CD4-positive, alpha-beta memory T cell (primary cell): ENCODE measurements around the gene RPUSD3. TPM values are rescaled to one million over a fixed set of nuclear protein-coding genes. Genes with fewer than 3 reads are reported as not detected.
A peak's percentile ranks its signal among the peaks of the same experiment; 100 is the strongest.
"Not testable (repeated sequence)": the region's sequence is repeated elsewhere in the genome, so short reads cannot be mapped to it uniquely, and the experiment has no call there.

Source experiments
- CTCF ChIA-PET: fragments of 350-600 bp; sonication (Branson Sonifier 250); formaldehyde crosslinking; loops from one replicate; lab custom pipeline; 2021; ENCODE audit warnings: inconsistent platforms; ENCODE audit not compliant: partially characterized antibody; lab: Charles Lee
- POLR2A ChIA-PET: fragments of 350-600 bp; sonication (Branson Sonifier 250); formaldehyde crosslinking; loops from one replicate; lab custom pipeline; 2021; ENCODE audit not compliant: partially characterized antibody; lab: Charles Lee
- DNase-seq, 5 donors: peaks; one replicate each; pipeline versions ENCODE4 v3.0.0 to v3.0.0-alpha.2; 2020 to 2022; ENCODE audit warnings: mixed read lengths in 1 of 5
- H3K27ac ChIP-seq: one replicate; pipeline ENCODE4 v1.7.0; 2013; ENCODE audit warnings: low read depth, low read length
- H3K27me3 ChIP-seq: 2 replicates; pipeline ENCODE4 v1.7.0; 2013; ENCODE audit warnings: mild to moderate bottlenecking, low read length, moderate library complexity; ENCODE audit not compliant: insufficient read depth
- H3K36me3 ChIP-seq: 2 replicates; pipeline ENCODE4 v1.7.0; 2013; ENCODE audit warnings: mild to moderate bottlenecking, low read length, moderate library complexity; ENCODE audit not compliant: insufficient read depth
- H3K4me1 ChIP-seq: 2 replicates; pipeline ENCODE4 v1.7.0; 2013; ENCODE audit warnings: mild to moderate bottlenecking, low read length, moderate library complexity; ENCODE audit not compliant: insufficient read depth
- H3K4me3 ChIP-seq, 2 donors: one replicate each; pipeline ENCODE4 v1.7.0; 2013; ENCODE audit warnings: low read length in 2 of 2, mild to moderate bottlenecking in 1 of 2
- H3K9me3 ChIP-seq, 2 donors: one replicate each; pipeline ENCODE4 v1.7.0; 2013; ENCODE audit warnings: low read length in 2 of 2, control low read depth in 1 of 2; ENCODE audit not compliant: control insufficient read depth in 1 of 2
- H3K27ac Mint-ChIP-seq, 7 donors: one replicate each; pipeline ENCODE4 v1.8.0; 2020 to 2021; ENCODE audit warnings: mixed read lengths in 7 of 7, mild to moderate bottlenecking in 6 of 7, inconsistent platforms in 3 of 7, moderate library complexity in 3 of 7
- H3K27me3 Mint-ChIP-seq, 2 donors: one replicate each; pipeline ENCODE4 v1.8.0; 2020 to 2021; ENCODE audit warnings: mixed read lengths in 2 of 2
- H3K36me3 Mint-ChIP-seq, 2 donors: one replicate each; pipeline ENCODE4 v1.8.0; 2020 to 2021; ENCODE audit warnings: mixed read lengths in 2 of 2, inconsistent platforms in 1 of 2, mild to moderate bottlenecking in 1 of 2
- H3K4me1 Mint-ChIP-seq, 4 donors: one replicate each; pipeline ENCODE4 v1.8.0; 2020 to 2021; ENCODE audit warnings: mixed read lengths in 4 of 4, mild to moderate bottlenecking in 1 of 4
- H3K4me3 Mint-ChIP-seq, 8 donors: one replicate each; pipeline ENCODE4 v1.8.0; 2020 to 2021; ENCODE audit warnings: mixed read lengths in 8 of 8, mild to moderate bottlenecking in 7 of 8, moderate library complexity in 6 of 8, inconsistent platforms in 3 of 8
- H3K9me3 Mint-ChIP-seq, 8 donors: one replicate each; pipeline ENCODE4 v1.8.0; 2020 to 2021; ENCODE audit warnings: mixed read lengths in 8 of 8, mild to moderate bottlenecking in 5 of 8, inconsistent platforms in 3 of 8, moderate library complexity in 1 of 8
- intact Hi-C: fragments of 100-400 bp; cut with micrococcal nuclease; formaldehyde crosslinking; loops from one replicate; pipeline ENCODE4 v1.15.1; 2023
- polyA plus RNA-seq, 2 donors: library from polyadenylated mRNA; unstranded; fragments of 300-500 nt; fragmentation: Illumina TruSeq; gene quantifications; one replicate each; pipeline ENCODE4 v1.2.3, GENCODE V29; 2021
- total RNA-seq, 2 experiments: library from RNA; stranded (reverse); gene quantifications; one replicate each; pipeline ENCODE4 v1.2.3, GENCODE V29; 2021

RPUSD3 gene
- total and polyA plus RNA-seq, 4 experiments from 2014 or later = 55.2 to 68.4 (median 65.4) TPM

GRCh38 chr3:9878700-9879099 is 34.9 kb upstream of the RPUSD3 start:
- POLR2A ChIA-PET = no interaction called here

DNA sequence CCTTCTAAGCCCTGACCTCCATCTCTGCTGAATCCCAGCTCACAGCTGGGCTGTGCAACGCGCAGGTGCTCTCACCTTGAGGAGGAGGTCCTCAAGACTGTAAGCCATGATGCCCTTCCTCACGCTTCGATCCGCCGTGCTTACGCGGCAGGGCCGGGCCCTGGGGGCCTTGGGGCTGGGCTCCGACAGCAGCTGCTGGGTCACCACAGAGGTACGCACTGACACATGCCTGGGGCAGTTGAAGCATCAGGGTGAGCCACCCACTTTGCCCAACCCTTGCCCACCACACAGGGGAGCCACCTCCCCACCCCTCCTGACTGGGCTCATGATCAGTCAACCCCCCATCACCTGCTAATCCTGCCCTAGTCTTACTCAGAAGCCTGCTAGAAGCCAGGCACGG is 33.2 kb upstream of the RPUSD3 start:
- ChIA-PET POLR2A (no interaction called here), CTCF (no interaction called here)

More at GRCh38 chr3:9878700-9879099, 34.9 kb upstream of the RPUSD3 start:
- Mint-ChIP-seq H3K36me3 (no peaks in the 10 kb centered on the region), H3K4me1 (peaks cover 0 to 2% (median 0%) of the 10 kb centered on the region in 4 donors), H3K27ac (peak overlapping the region in 1 of 7 donors; percentile 42), H3K27me3 (no peaks in the 10 kb centered on the region), H3K9me3 (no peaks in the 10 kb centered on the region), H3K4me3 (no peak overlapping the region)
- Histone ChIP-seq H3K36me3 (no peaks in the 10 kb centered on the region), H3K4me3 (no peak overlapping the region), H3K27ac (no peak overlapping the region), H3K4me1 (no peaks in the 10 kb centered on the region), H3K27me3 (no peaks in the 10 kb centered on the region), H3K9me3 (no peaks in the 10 kb centered on the region)
- no peak for DNase-seq
- CTCF ChIA-PET = no interaction called here
- intact Hi-C loops = no loop called here

GRCh38 chr3:9876255-9876654 is 32.4 kb upstream of the RPUSD3 start:
- H3K36me3 Mint-ChIP-seq, H3K9me3 Mint-ChIP-seq, H3K9me3 ChIP-seq, POLR2A ChIA-PET, H3K4me3 Mint-ChIP-seq, H3K27me3 Mint-ChIP-seq, H3K4me1 ChIP-seq, H3K27ac ChIP-seq, H3K4me3 ChIP-seq, H3K36me3 ChIP-seq, H3K4me1 Mint-ChIP-seq, H3K27ac Mint-ChIP-seq, intact Hi-C loops, DNase-seq, CTCF ChIA-PET, H3K27me3 ChIP-seq: not testable (repeated sequence)

More for the DNA sequence above, 33.2 kb upstream of the RPUSD3 start:
- Mint-ChIP-seq H3K9me3 (no peaks in the 10 kb centered on the region), H3K27me3 (no peaks in the 10 kb centered on the region), H3K4me3 (no peak overlapping the region), H3K36me3 (no peaks in the 10 kb centered on the region), H3K4me1 (peaks cover 0 to 2% (median 0%) of the 10 kb centered on the region in 4 donors), H3K27ac (no peak overlapping the region)
- Histone ChIP-seq H3K27ac (no peak overlapping the region), H3K4me3 (no peak overlapping the region), H3K36me3 (no peaks in the 10 kb centered on the region), H3K9me3 (no peaks in the 10 kb centered on the region), H3K4me1 (no peaks in the 10 kb centered on the region), H3K27me3 (no peaks in the 10 kb centered on the region)
- DNase-seq = no peak
- intact Hi-C loops = no loop called here

DNA sequence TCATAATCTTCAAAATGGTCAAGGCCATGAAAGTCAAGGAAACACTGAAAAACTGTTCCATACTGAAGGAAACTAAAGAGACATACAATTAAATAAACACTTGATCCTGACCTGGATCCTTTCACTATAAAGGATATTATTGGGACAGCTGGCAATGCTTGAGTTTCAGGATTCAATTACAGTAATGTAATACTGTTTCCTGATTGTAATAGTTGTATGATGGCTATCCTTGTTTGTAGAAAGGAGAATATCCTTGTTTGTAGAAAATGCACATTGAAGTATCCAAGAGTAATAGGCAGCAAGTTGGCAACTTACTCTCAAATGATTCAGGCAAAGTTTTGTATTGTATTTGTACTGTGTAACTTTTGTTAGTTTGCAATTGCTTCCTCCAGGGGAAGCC is 31.6 kb upstream of the RPUSD3 start:
- H3K36me3 Mint-ChIP-seq = no peaks in the 10 kb centered on the region
- POLR2A ChIA-PET = no interaction called here

GRCh38 chr3:9872067-9872466 is 28.3 kb upstream of the RPUSD3 start:
- POLR2A ChIA-PET, H3K4me3 Mint-ChIP-seq, H3K27ac ChIP-seq, H3K27ac Mint-ChIP-seq, H3K4me3 ChIP-seq, H3K9me3 ChIP-seq, H3K27me3 Mint-ChIP-seq, H3K36me3 Mint-ChIP-seq, H3K4me1 ChIP-seq, CTCF ChIA-PET, H3K36me3 ChIP-seq, intact Hi-C loops, H3K4me1 Mint-ChIP-seq, H3K27me3 ChIP-seq, DNase-seq, H3K9me3 Mint-ChIP-seq: not testable (repeated sequence)

More for the DNA sequence above, 31.6 kb upstream of the RPUSD3 start:
- Histone ChIP-seq H3K27me3 (no peaks in the 10 kb centered on the region), H3K27ac (no peak overlapping the region), H3K4me3 (no peak overlapping the region), H3K9me3 (no peaks in the 10 kb centered on the region), H3K4me1 (no peaks in the 10 kb centered on the region), H3K36me3 (no peaks in the 10 kb centered on the region)
- CTCF ChIA-PET = interaction anchor here (0.5 kb wide), 1 partner anchor 177 kb away, joined by 3 read pairs; no protein-coding TSS in a partner anchor
- H3K9me3 Mint-ChIP-seq = no peaks in the 10 kb centered on the region
- H3K27ac Mint-ChIP-seq = no peak overlapping the region
- DNase-seq = no peak
- intact Hi-C loops = no loop called here
- peaks cover 0 to 2% (median 0%) of the 10 kb centered on the region in 4 donors for H3K4me1 Mint-ChIP-seq
- H3K4me3 Mint-ChIP-seq = no peak overlapping the region
- H3K27me3 Mint-ChIP-seq = no peaks in the 10 kb centered on the region

DNA sequence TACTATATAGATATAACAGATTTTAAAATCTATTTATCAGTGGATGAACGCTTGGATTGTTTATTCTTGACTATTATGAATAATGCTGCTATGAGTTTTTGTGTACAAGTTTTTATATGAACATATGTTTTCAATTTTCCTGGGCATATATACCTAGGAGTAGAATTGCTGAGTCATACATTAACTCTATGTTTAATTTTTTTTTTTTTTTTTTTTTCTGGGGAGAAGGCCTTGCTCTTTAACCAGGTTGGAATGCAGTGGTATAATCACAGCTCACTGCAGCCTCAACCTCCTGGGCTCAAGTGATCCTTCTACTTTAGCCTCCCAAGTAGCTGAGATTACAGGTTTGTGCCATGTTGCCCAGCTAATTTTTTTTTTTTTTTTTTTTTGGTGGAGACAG is 27.2 kb upstream of the RPUSD3 start:
- Histone ChIP-seq H3K9me3 (no peaks in the 10 kb centered on the region), H3K4me3 (no peak overlapping the region), H3K4me1 (no peaks in the 10 kb centered on the region), H3K27me3 (no peaks in the 10 kb centered on the region), H3K27ac (no peak overlapping the region), H3K36me3 (no peaks in the 10 kb centered on the region)
- no peaks in the 10 kb centered on the region for H3K36me3 Mint-ChIP-seq
- H3K4me1 Mint-ChIP-seq = peaks cover 0 to 2% (median 0%) of the 10 kb centered on the region in 4 donors
- ChIA-PET POLR2A (no interaction called here), CTCF (no interaction called here)
- H3K27me3 Mint-ChIP-seq = no peaks in the 10 kb centered on the region
- no peak overlapping the region for H3K27ac Mint-ChIP-seq
- no peak for DNase-seq
- no peak overlapping the region for H3K4me3 Mint-ChIP-seq
- intact Hi-C loops = no loop called here
- no peaks in the 10 kb centered on the region for H3K9me3 Mint-ChIP-seq

GRCh38 chr3:9869955-9870354 is 26.1 kb upstream of the RPUSD3 start:
- H3K4me1 Mint-ChIP-seq = no peaks in the 10 kb centered on the region
- H3K36me3 Mint-ChIP-seq = no peaks in the 10 kb centered on the region
- POLR2A ChIA-PET = no interaction called here
- intact Hi-C loops = no loop called here
- Histone ChIP-seq H3K4me3 (no peak overlapping the region), H3K9me3 (no peaks in the 10 kb centered on the region), H3K36me3 (no peaks in the 10 kb centered on the region), H3K27ac (no peak overlapping the region), H3K27me3 (no peaks in the 10 kb centered on the region), H3K4me1 (no peaks in the 10 kb centered on the region)
- H3K4me3 Mint-ChIP-seq = no peak overlapping the region
- CTCF ChIA-PET = no interaction called here
- DNase-seq = no peak
- H3K27ac Mint-ChIP-seq = no peak overlapping the region
- no peaks in the 10 kb centered on the region for H3K27me3 Mint-ChIP-seq
- H3K9me3 Mint-ChIP-seq = no peaks in the 10 kb centered on the region

DNA sequence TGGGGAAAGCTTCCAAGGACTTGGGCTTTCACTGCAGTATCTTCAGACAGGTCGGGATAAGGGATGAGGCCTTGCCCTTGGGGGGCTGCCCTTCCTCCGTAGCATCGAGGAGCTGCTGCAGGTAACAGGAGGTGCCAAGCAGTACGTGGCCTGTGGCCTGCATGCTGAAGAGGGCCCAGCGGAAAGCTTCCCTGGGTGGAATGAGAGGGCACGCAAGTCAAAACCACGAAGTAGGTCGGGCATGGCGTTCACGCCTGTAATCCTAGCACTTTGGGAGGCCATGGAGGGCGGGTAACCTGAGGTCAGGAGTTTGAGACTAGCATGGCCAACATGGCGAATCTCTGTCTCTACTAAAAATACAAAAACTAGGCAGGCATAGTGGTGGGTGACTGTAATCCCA is 23.3 kb upstream of the RPUSD3 start:
- Mint-ChIP-seq H3K4me1 (peaks cover 0 to 4% (median 0%) of the 10 kb centered on the region in 4 donors), H3K27me3 (peaks cover 2 to 4% of the 10 kb centered on the region in 2 donors), H3K9me3 (no peaks in the 10 kb centered on the region), H3K27ac (no peak overlapping the region), H3K36me3 (no peaks in the 10 kb centered on the region), H3K4me3 (no peak overlapping the region)
- intact Hi-C loops = no loop called here
- H3K36me3 ChIP-seq = no peaks in the 10 kb centered on the region
- H3K4me1 ChIP-seq = no peaks in the 10 kb centered on the region
- H3K27ac ChIP-seq = no peak overlapping the region
- DNase-seq = no peak
- no peak overlapping the region for H3K4me3 ChIP-seq
- peaks cover 4% of the 10 kb centered on the region for H3K27me3 ChIP-seq
- H3K9me3 ChIP-seq = no peaks in the 10 kb centered on the region
- ChIA-PET CTCF (no interaction called here), POLR2A (no interaction called here)
